SK-N-SH treated with all-trans-retinoic acid at 6 μM for 48 hours (cell line): ENCODE data around the gene EIF2S1.

ENCODE experiments used
- ARNTL ChIP-seq: fragments of 450-650 bp; formaldehyde crosslinking; IDR thresholded peaks from 2 replicates; pipeline ENCODE4 v1.5.0; 2020; ENCODE audit warnings: low read depth, mild to moderate bottlenecking, moderate library complexity, borderline replicate concordance
- CSRNP3 ChIP-seq: fragments of 250-450 bp; sonication (Bioruptor Pico); IDR thresholded peaks from 2 replicates; pipeline ENCODE4 v1.5.1; 2021; ENCODE audit warnings: mild to moderate bottlenecking, moderate library complexity
- ESRRG ChIP-seq: fragments of 250-450 bp; sonication (Bioruptor Pico); IDR thresholded peaks from 2 replicates; pipeline ENCODE4 v1.6.1; 2021; ENCODE audit warnings: mild to moderate bottlenecking
- GLIS3 ChIP-seq: fragments of 250-450 bp; sonication (Bioruptor Pico); IDR thresholded peaks from 2 replicates; pipeline ENCODE4 v1.5.0; 2020; ENCODE audit warnings: mild to moderate bottlenecking, moderate library complexity
- PATZ1 ChIP-seq: fragments of 250-450 bp; sonication (Bioruptor Pico); IDR thresholded peaks from 2 replicates; pipeline ENCODE4 v1.8.0; 2020; ENCODE audit warnings: mild to moderate bottlenecking, moderate library complexity, borderline replicate concordance
- POU6F1 ChIP-seq: fragments of 250-450 bp; sonication (Bioruptor Pico); IDR thresholded peaks from 2 replicates; pipeline ENCODE4 v1.8.0; 2021; ENCODE audit warnings: low read depth, mild to moderate bottlenecking, moderate library complexity, borderline replicate concordance
- TOX ChIP-seq: fragments of 250-450 bp; sonication (Bioruptor Pico); IDR thresholded peaks from 2 replicates; pipeline ENCODE4 v1.8.0; 2021; ENCODE audit warnings: mild to moderate bottlenecking, moderate library complexity, borderline replicate concordance
- ZFP30 ChIP-seq: fragments of 450-650 bp; formaldehyde crosslinking; IDR thresholded peaks from 2 replicates; pipeline ENCODE4 v1.5.0; 2022; ENCODE audit warnings: mild to moderate bottlenecking, moderate library complexity
- ZNF70 ChIP-seq: fragments of 450-650 bp; formaldehyde crosslinking; IDR thresholded peaks from 2 replicates; pipeline ENCODE4 v1.5.0; 2020; ENCODE audit warnings: mild to moderate bottlenecking, moderate library complexity

GRCh38 chr14:67400434-67400833 lies 40.3 kb downstream of the EIF2S1 start:
- no peak for TF ChIP-seq POU6F1 (CRISPR knock-in tag)
- TF ChIP-seq ESRRG (CRISPR knock-in tag): no peak
- no peak for TF ChIP-seq TOX (CRISPR knock-in tag)
- TF ChIP-seq ZNF70 (CRISPR knock-in tag): no peak
- no peak for TF ChIP-seq ZFP30 (CRISPR knock-in tag)
- TF ChIP-seq PATZ1 (CRISPR knock-in tag): no peak
- TF ChIP-seq GLIS3: no peak
- no peak for TF ChIP-seq ARNTL (CRISPR knock-in tag)
- TF ChIP-seq CSRNP3 (CRISPR knock-in tag): no peak
